ENCODE data around the gene NUDT10. TPM values are rescaled to one million over a fixed set of nuclear protein-coding genes. Genes with fewer than 3 reads are reported as not detected.
"Not testable (repeated sequence)": the region's sequence is repeated elsewhere in the genome, so short reads cannot be mapped to it uniquely, and the experiment has no call there.

NUDT10 gene
- total RNA-seq, 1 experiment from 2014 or later: 7.2 TPM

- H3K9me3 ChIP-seq (ENCODE audit: low read depth, low read length, poor library complexity, severe bottlenecking): no peaks in the 10 kb centered on the region
- no peaks in the 10 kb centered on the region for H3K36me3 ChIP-seq (ENCODE audit: insufficient read depth, low read length, poor library complexity, severe bottlenecking)
- TF ChIP-seq CTCF (conservative IDR thresholded peaks at IDR 0.05; ENCODE audit: low read depth, low read length) (no peak), EZH2 (IDR thresholded peaks at IDR 0.05; ENCODE audit: borderline replicate concordance, low read depth, low read length, poor library complexity, severe bottlenecking) (no peak)
- DNase-seq (ENCODE audit: low spot score): no peak
- CTCF ChIA-PET: no interaction called here
- POLR2A ChIA-PET (ENCODE audit: low non-redundant PET): no interaction called here
- H3K4me3 ChIP-seq (ENCODE audit: low read depth, low read length, poor library complexity, severe bottlenecking): no peak overlapping the region
- H3K27ac ChIP-seq (ENCODE audit: low read depth, low read length, poor library complexity, severe bottlenecking): no peak overlapping the region
- H3K27me3 ChIP-seq (replicated peaks; ENCODE audit: insufficient read depth, low read depth, low read length, poor library complexity): no peaks in the 10 kb centered on the region
- BruUV-seq (replicated peaks): no TSS peak
- H3K4me1 ChIP-seq (ENCODE audit: insufficient read depth, low read length, poor library complexity, severe bottlenecking): no peaks in the 10 kb centered on the region
- intact Hi-C loops (cut with micrococcal nuclease; ENCODE audit: unreplicated experiment): no loop called here
Measured at GRCh38 chrX:51316271-51316670, 16.4 kb upstream of the NUDT10 start.

GRCh38 chrX:51332943-51333785, 542 bp downstream of the NUDT10 start:
- POLR2A ChIA-PET (ENCODE audit: low non-redundant PET); CTCF ChIA-PET; H3K27me3 ChIP-seq (replicated peaks; ENCODE audit: insufficient read depth, low read depth, low read length, poor library complexity); intact Hi-C loops (cut with micrococcal nuclease; ENCODE audit: unreplicated experiment); H3K4me1 ChIP-seq (ENCODE audit: insufficient read depth, low read length, poor library complexity, severe bottlenecking); H3K9me3 ChIP-seq (ENCODE audit: low read depth, low read length, poor library complexity, severe bottlenecking); H3K36me3 ChIP-seq (ENCODE audit: insufficient read depth, low read length, poor library complexity, severe bottlenecking); H3K27ac ChIP-seq (ENCODE audit: low read depth, low read length, poor library complexity, severe bottlenecking): not testable (repeated sequence)
- peak overlapping the region; percentile 48 for H3K4me3 ChIP-seq (ENCODE audit: low read depth, low read length, poor library complexity, severe bottlenecking)
- DNase-seq (ENCODE audit: low spot score): peak; percentile 3
- BruUV-seq (replicated peaks): TSS peak; percentile 62

- BruUV-seq (replicated peaks): no TSS peak
- no peak overlapping the region for H3K27ac ChIP-seq (ENCODE audit: low read depth, low read length, poor library complexity, severe bottlenecking)
- no peaks in the 10 kb centered on the region for H3K36me3 ChIP-seq (ENCODE audit: insufficient read depth, low read length, poor library complexity, severe bottlenecking)
- ChIA-PET CTCF (no interaction called here), POLR2A (ENCODE audit: low non-redundant PET) (no interaction called here)
- no peak for DNase-seq (ENCODE audit: low spot score)
- H3K4me3 ChIP-seq (ENCODE audit: low read depth, low read length, poor library complexity, severe bottlenecking): no peak overlapping the region
- intact Hi-C loops (cut with micrococcal nuclease; ENCODE audit: unreplicated experiment): no loop called here
- H3K9me3 ChIP-seq (ENCODE audit: low read depth, low read length, poor library complexity, severe bottlenecking): no peaks in the 10 kb centered on the region
- no peaks in the 10 kb centered on the region for H3K4me1 ChIP-seq (ENCODE audit: insufficient read depth, low read length, poor library complexity, severe bottlenecking)
- TF ChIP-seq CTCF (conservative IDR thresholded peaks at IDR 0.05; ENCODE audit: low read depth, low read length) (no peak), EZH2 (IDR thresholded peaks at IDR 0.05; ENCODE audit: borderline replicate concordance, low read depth, low read length, poor library complexity, severe bottlenecking) (no peak)
- H3K27me3 ChIP-seq (replicated peaks; ENCODE audit: insufficient read depth, low read depth, low read length, poor library complexity): no peaks in the 10 kb centered on the region
Measured at GRCh38 chrX:51334276-51334675, 1.7 kb downstream of the NUDT10 start.

Data from A673 (cell line).